WTC11 (cell line): ENCODE measurements around the gene ABCG1. TPM values are rescaled to one million over a fixed set of nuclear protein-coding genes. Genes with fewer than 3 reads are reported as not detected.
"Not testable (repeated sequence)": the region's sequence is repeated elsewhere in the genome, so short reads cannot be mapped to it uniquely, and the experiment has no call there.

Experiments used
- ATAC-seq: fragments of 200-7000 bp; cut with Tn5 transposase; 2 replicates; pipeline ENCODE4 v1.10.0; 2021; ENCODE audit warnings: mild to moderate bottlenecking, moderate library complexity
- CTCF ChIA-PET: fragments of 300-600 bp; sonication (Branson Sonifier 250); formaldehyde crosslinking; loops from one replicate; lab custom pipeline; 2021; ENCODE audit warnings: antibody characterized with exemption; lab: Charles Lee
- POLR2A ChIA-PET: fragments of 350-600 bp; sonication (Branson Sonifier 250); formaldehyde crosslinking; loops from one replicate; lab custom pipeline; 2021; ENCODE audit warnings: antibody characterized with exemption; lab: Charles Lee
- DNase-seq: peaks from one replicate; pipeline ENCODE4 v3.0.0; 2021; ENCODE audit warnings: low spot score
- H3K27ac Mint-ChIP-seq: 2 replicates; pipeline ENCODE4 v1.8.0; 2021; ENCODE audit warnings: mixed read lengths
- H3K27me3 Mint-ChIP-seq: 2 replicates; pipeline ENCODE4 v1.8.0; 2021; ENCODE audit warnings: low read depth, mild to moderate bottlenecking, moderate library complexity, mixed read lengths
- H3K36me3 Mint-ChIP-seq: 2 replicates; pipeline ENCODE4 v1.8.0; 2021; ENCODE audit warnings: mixed read lengths
- H3K4me1 Mint-ChIP-seq: 2 replicates; pipeline ENCODE4 v1.8.0; 2022; ENCODE audit warnings: mixed read lengths
- H3K4me3 Mint-ChIP-seq: 2 replicates; pipeline ENCODE4 v1.8.0; 2021; ENCODE audit warnings: mild to moderate bottlenecking, moderate library complexity, mixed read lengths
- H3K9me3 Mint-ChIP-seq: 2 replicates; pipeline ENCODE4 v1.8.0; 2021; ENCODE audit warnings: mixed read lengths
- AR ChIP-seq: fragments of 250-450 bp; sonication (Bioruptor Pico); IDR thresholded peaks from 2 replicates; pipeline ENCODE4 v1.9.0; 2021; ENCODE audit warnings: mild to moderate bottlenecking
- ATF1 ChIP-seq: sonication (generic); formaldehyde crosslinking; IDR thresholded peaks from 2 replicates; pipeline ENCODE4 v1.8.1; 2023; ENCODE audit warnings: mild to moderate bottlenecking, moderate library complexity, missing genetic modification reagents
- ATF3 ChIP-seq: sonication (generic); formaldehyde crosslinking; conservative IDR thresholded peaks from 2 replicates; pipeline ENCODE4 v1.8.1; 2022; ENCODE audit warnings: mild to moderate bottlenecking, missing genetic modification reagents
- E2F4 ChIP-seq: sonication (generic); formaldehyde crosslinking; IDR thresholded peaks from 2 replicates; pipeline ENCODE4 v1.8.1; 2022; ENCODE audit warnings: low read depth, mild to moderate bottlenecking, moderate library complexity, missing genetic modification reagents, borderline replicate concordance
- ELF4 ChIP-seq: sonication (generic); formaldehyde crosslinking; IDR thresholded peaks from 2 replicates; pipeline ENCODE4 v1.8.1; 2022; ENCODE audit warnings: low read depth, mild to moderate bottlenecking, moderate library complexity, missing genetic modification reagents
- EMX1 ChIP-seq: fragments of 250-450 bp; sonication (Bioruptor Pico); IDR thresholded peaks from 2 replicates; pipeline ENCODE4 v1.8.0; 2021; ENCODE audit warnings: mild to moderate bottlenecking
- FOXJ3 ChIP-seq: sonication (generic); formaldehyde crosslinking; IDR thresholded peaks from 2 replicates; pipeline ENCODE4 v1.9.0; 2021; ENCODE audit warnings: missing genetic modification reagents, mild to moderate bottlenecking, borderline replicate concordance
- FOXK1 ChIP-seq: sonication (generic); formaldehyde crosslinking; IDR thresholded peaks from 2 replicates; pipeline ENCODE4 v1.8.0; 2022; ENCODE audit warnings: mild to moderate bottlenecking, moderate library complexity, missing genetic modification reagents
- FOXP1 ChIP-seq: sonication (generic); formaldehyde crosslinking; IDR thresholded peaks from 2 replicates; pipeline ENCODE4 v1.8.0; 2022; ENCODE audit warnings: missing genetic modification reagents, mild to moderate bottlenecking, moderate library complexity, borderline replicate concordance
- HMGA2 ChIP-seq: fragments of 250-450 bp; sonication (Bioruptor Pico); IDR thresholded peaks from 2 replicates; pipeline ENCODE4 v1.4.0; 2021; ENCODE audit warnings: mild to moderate bottlenecking, moderate library complexity
- HMGXB4 ChIP-seq: sonication (generic); formaldehyde crosslinking; IDR thresholded peaks from 2 replicates; pipeline ENCODE4 v1.8.1; 2023; ENCODE audit warnings: mild to moderate bottlenecking, moderate library complexity, missing genetic modification reagents
- NR3C1 ChIP-seq: sonication (generic); formaldehyde crosslinking; conservative IDR thresholded peaks from 2 replicates; pipeline ENCODE4 v1.8.1; 2023; ENCODE audit warnings: low read depth, mild to moderate bottlenecking, missing genetic modification reagents
- TEAD1 ChIP-seq: sonication (generic); formaldehyde crosslinking; IDR thresholded peaks from 2 replicates; pipeline ENCODE4 v1.8.0; 2022; ENCODE audit warnings: mild to moderate bottlenecking, missing genetic modification reagents
- USF1 ChIP-seq: sonication (generic); formaldehyde crosslinking; IDR thresholded peaks from 2 replicates; pipeline ENCODE4 v1.8.0; 2022; ENCODE audit warnings: mild to moderate bottlenecking, missing genetic modification reagents
- ZBTB43 ChIP-seq: sonication (generic); formaldehyde crosslinking; IDR thresholded peaks from 2 replicates; pipeline ENCODE4 v1.8.1; 2023; ENCODE audit warnings: mild to moderate bottlenecking, missing genetic modification reagents
- ZNF121 ChIP-seq: sonication (generic); formaldehyde crosslinking; IDR thresholded peaks from 2 replicates; pipeline ENCODE4 v1.8.0; 2023; ENCODE audit warnings: missing genetic modification reagents
- ZNF281 ChIP-seq: sonication (generic); formaldehyde crosslinking; IDR thresholded peaks from 2 replicates; pipeline ENCODE4 v1.8.0; 2023; ENCODE audit warnings: mild to moderate bottlenecking, missing genetic modification reagents
- ZNF512 ChIP-seq: sonication (generic); formaldehyde crosslinking; IDR thresholded peaks from 2 replicates; pipeline ENCODE4 v1.8.1; 2022; ENCODE audit warnings: missing genetic modification reagents, borderline replicate concordance
- total RNA-seq: library from RNA; stranded (reverse); gene quantifications from 3 replicates; pipeline ENCODE4 v1.2.3, GENCODE V29; 2021

Gene ABCG1
- total RNA-seq, 1 experiment from 2014 or later, result 4.0 TPM

- ATAC-seq, result no peak
- POLR2A ChIA-PET, result no interaction called here
- CTCF ChIA-PET, result interaction anchor here (1.2 kb wide), 1 partner anchor 130 kb away, joined by 3 read pairs; no protein-coding TSS in a partner anchor
Measured at GRCh38 chr21:42179316-42179715, 39.6 kb upstream of the ABCG1 start.

GRCh38 chr21:42180001-42180400 is 38.9 kb upstream of the ABCG1 start:
- CTCF ChIA-PET, H3K4me3 Mint-ChIP-seq: not testable (repeated sequence)

More at GRCh38 chr21:42179316-42179715, 39.6 kb upstream of the ABCG1 start:
- no peaks in the 10 kb centered on the region for H3K36me3 Mint-ChIP-seq
- H3K4me1 Mint-ChIP-seq, result no peaks in the 10 kb centered on the region
- H3K27me3 Mint-ChIP-seq, result no peaks in the 10 kb centered on the region
- H3K4me3 Mint-ChIP-seq, result no peak overlapping the region
- H3K27ac Mint-ChIP-seq, result no peak overlapping the region
- TF ChIP-seq ATF1 (CRISPR knock-in tag), result no peak
- no peak for TF ChIP-seq HMGA2
- TF ChIP-seq ZBTB43 (CRISPR knock-in tag), result no peak
- TF ChIP-seq FOXK1, result no peak
- TF ChIP-seq ZNF121 (CRISPR knock-in tag), result no peak
- TF ChIP-seq ELF4 (CRISPR knock-in tag), result no peak
- TF ChIP-seq ZNF512, result no peak
- TF ChIP-seq FOXJ3 (CRISPR knock-in tag), result no peak
- peaks cover under 1% of the 10 kb centered on the region for H3K9me3 Mint-ChIP-seq
- no peak for DNase-seq

GRCh38 chr21:42182713-42183371 is 36.1 kb upstream of the ABCG1 start:
- no peaks in the 10 kb centered on the region for H3K4me1 Mint-ChIP-seq
- ATAC-seq (no peak), DNase-seq (no peak)
- ChIA-PET CTCF (interaction anchor here (1.0 kb wide), 1 partner anchor 8 kb away, joined by 3 read pairs; no protein-coding TSS in a partner anchor), POLR2A (no interaction called here)
- H3K9me3 Mint-ChIP-seq, result peaks cover 22% of the 10 kb centered on the region
- H3K27me3 Mint-ChIP-seq, result 0 out of 2 replicates have a peak, but pooled peaks cover 2% of the 10 kb centered on the region
- H3K36me3 Mint-ChIP-seq, result no peaks in the 10 kb centered on the region; the same call in 1 of the 2 replicates
- H3K4me3 Mint-ChIP-seq, result no peak overlapping the region
- H3K27ac Mint-ChIP-seq, result no peak overlapping the region
- no peak for TF ChIP-seq USF1 (CRISPR knock-in tag)
- TF ChIP-seq ZNF281 (CRISPR knock-in tag), result no peak
- TF ChIP-seq NR3C1, result no peak
- TF ChIP-seq TEAD1 (CRISPR knock-in tag), result no peak
- TF ChIP-seq FOXP1 (CRISPR knock-in tag), result no peak
- no peak for TF ChIP-seq HMGXB4 (CRISPR knock-in tag)
- no peak for TF ChIP-seq E2F4 (CRISPR knock-in tag)
- no peak for TF ChIP-seq ELF4 (CRISPR knock-in tag)
- no peak for TF ChIP-seq EMX1 (CRISPR knock-in tag)
- no peak for TF ChIP-seq ATF3 (CRISPR knock-in tag)
- TF ChIP-seq FOXJ3 (CRISPR knock-in tag), result no peak
- TF ChIP-seq AR (CRISPR knock-in tag), result no peak

More at GRCh38 chr21:42180001-42180400, 38.9 kb upstream of the ABCG1 start:
- H3K4me1 Mint-ChIP-seq, H3K9me3 Mint-ChIP-seq, H3K36me3 Mint-ChIP-seq, H3K27me3 Mint-ChIP-seq, ATAC-seq, H3K27ac Mint-ChIP-seq, POLR2A ChIA-PET, DNase-seq: not testable (repeated sequence)
